Umbilical cord (tissue), 2 donors: Measurements from ENCODE around the gene TMEM132C. TPM values are rescaled to one million over a fixed set of nuclear protein-coding genes. Genes with fewer than 3 reads are reported as not detected.
"Not testable (repeated sequence)": the region's sequence is repeated elsewhere in the genome, so short reads cannot be mapped to it uniquely, and the experiment has no call there.

Experiments
- DNase-seq: peaks from one replicate; pipeline ENCODE4 v3.0.0-alpha.2; 2015; ENCODE audit warnings: low spot score
- total RNA-seq: library from RNA; depleted of rRNA; stranded (reverse); fragments of >200 nt; gene quantifications from one replicate; pipeline ENCODE4 v1.2.3, GENCODE V29; 2014; ENCODE audit warnings: low replicate concordance; ENCODE audit not compliant: insufficient read depth

The TMEM132C gene
- total RNA-seq, 1 donor from 2014 or later = 4.1 TPM

DNA sequence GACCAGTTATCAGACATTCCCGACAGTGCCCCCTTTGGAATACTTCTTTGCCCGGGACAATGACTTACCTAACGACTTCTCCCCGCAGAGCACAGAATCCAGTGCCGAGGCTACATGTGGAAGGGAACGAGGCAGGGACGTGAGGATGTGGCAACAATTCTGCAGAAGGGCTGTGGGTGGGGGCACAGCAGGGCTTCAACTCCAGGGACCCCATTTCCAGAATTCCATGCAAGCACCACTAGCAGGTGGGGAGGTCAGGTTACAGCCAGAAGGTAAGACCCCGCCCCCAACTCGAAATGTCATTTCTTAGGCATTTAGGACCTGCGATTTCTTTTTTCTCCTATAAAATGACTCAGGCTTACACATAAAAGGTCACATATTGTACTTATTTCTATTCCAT is 207.9 kb downstream of the TMEM132C start:
- DNase-seq = no peak

DNA sequence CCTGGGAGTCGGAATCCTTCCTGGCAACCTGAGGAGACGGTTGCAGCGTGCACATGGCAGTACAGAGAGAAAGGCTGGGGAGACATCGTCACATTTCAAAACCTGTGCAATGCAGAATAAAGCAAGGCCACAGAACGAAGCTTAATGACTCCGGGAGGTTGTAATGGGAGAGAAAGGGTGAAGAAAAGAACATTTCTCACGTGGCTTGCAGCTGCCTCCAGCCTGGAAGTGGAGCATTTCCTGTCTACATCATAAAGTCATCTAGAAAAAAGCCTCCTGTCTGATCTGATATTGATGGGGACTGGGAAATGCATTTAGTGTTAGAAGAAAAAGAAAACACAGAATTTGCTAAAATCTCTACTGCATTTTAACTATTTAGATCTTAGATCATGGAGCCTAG is 209.3 kb downstream of the TMEM132C start:
- no peak for DNase-seq

DNA sequence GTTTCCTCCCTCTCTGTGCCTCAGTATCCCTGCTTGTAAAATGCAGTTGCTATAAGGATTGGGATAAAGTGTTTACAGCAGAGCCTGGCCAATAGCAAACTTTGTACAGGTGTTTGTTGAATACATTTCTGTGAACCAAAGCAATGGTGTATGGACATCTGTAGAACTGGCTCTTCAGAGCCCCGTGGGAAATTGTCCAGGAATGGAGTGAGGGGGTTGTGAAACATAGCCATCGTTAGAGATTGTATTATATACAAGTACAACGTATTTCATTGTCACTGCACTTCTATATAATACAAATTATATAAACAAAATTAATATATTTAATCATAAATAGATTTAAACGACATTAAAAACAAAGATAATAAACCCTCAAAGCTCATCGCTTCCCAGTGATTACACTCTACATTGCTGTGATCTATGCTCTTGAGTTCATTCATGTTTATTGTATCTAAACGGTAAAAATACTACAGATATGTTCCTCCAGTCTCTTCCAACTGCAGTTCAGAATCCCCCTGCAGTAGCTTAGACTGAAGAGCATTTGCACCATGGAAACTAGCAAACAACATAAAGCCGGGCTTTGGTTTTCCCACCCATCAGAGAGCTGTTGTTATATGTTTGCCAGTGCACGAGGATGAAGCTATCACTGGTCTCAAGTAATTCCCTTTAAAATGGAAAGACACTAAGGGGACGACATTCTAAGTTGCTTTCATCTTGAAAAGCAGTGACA is 216.7 kb downstream of the TMEM132C start:
- peak; percentile 14 for DNase-seq

DNA sequence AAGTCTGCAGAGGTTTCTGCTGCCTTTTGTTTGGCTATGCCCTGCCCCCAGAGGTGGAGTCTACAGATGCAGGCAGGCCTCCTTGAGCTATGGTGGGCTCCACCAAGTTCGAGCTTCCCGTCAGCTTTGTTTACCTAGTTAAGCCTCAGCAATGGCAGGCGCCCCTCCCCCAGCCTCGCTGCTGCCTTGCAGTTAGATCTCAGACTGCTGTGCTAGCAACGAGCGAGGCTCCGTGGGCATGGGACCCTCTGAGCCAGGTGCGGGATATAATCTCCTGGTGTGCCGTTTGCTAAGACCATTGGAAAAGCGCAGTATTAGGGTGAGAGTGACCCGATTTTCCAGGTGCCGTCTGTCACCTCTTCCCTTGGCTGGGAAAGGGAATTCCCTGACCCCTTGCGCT is 230.4 kb downstream of the TMEM132C start:
- DNase-seq = not testable (repeated sequence)

DNA sequence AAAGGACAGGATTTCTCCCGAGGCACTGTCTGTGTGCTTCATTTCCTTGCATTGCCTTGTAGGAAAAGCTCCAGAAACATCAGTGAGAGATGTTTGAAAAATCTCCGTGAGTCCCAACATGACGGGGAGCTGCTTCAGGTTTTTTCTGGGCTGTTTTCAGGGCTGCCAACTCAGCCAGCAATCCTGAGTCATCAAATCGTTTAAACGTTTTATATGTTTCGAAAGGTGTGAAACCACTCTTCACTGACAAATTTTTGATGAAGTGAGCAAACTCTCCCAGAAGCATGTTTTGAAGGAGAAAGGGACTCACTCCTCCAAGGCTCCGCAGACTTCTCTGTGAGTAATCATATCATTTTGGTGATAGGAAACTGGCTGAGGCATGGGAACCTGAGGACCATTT is 240.5 kb downstream of the TMEM132C start:
- DNase-seq = no peak

DNA sequence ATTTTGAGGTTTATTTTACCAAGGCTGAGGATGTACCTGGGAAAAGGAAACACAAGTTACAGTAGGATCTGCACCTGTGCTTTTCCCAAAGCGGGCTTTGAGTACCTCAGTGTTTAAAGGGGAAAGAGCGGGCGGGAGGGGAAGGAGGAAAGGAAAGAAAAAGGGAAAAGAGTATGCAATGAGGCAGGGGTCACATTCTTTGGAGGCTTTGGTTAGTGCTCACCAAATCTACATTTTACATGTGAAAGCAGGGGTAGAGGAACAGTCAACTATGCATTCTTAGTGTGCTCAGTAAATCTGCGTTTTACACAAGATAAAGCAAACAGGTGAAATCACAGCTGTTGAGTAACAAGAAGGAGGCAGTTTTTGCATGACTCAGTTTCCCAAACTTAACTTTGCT is 242.2 kb downstream of the TMEM132C start:
- no peak for DNase-seq

DNA sequence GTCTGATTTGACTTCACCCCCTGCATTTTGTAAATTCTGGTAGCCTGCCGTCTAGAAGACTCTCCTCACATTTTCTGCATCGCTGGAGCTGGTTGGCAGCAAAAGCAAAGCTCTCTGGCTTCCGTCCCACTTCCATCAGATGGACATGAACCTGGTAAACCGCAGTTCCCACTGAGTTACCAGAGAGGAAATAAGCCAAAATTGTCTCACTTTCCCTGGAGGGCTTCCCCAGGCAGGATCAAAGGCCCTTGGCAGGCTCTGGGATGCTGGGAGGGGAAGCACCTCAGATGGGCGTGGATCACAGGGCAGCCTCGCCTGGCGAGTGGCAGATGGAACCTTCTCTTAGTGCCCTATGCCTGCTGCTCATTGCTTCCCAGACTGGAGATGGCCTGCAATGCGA is 243.5 kb downstream of the TMEM132C start:
- DNase-seq = no peak

DNA sequence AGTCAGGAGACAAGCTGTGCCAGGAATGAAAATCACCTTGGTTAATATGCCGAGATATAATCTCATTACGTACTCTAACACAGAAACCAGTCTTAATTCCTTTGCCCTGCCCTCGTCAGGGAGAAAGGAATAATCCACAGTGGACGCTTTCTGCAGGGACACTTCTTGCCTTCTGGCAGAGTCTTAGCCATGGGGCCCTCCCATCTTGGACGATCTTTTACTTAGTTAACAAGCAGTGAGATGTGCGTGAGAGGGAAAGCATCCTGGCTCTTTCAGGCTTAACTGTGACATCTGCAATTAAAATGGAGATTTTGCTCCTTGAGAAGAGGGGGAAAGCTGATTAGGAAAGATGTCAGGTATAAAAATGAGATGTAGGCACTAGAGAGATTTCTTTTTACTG is 246.4 kb downstream of the TMEM132C start:
- no peak for DNase-seq

DNA sequence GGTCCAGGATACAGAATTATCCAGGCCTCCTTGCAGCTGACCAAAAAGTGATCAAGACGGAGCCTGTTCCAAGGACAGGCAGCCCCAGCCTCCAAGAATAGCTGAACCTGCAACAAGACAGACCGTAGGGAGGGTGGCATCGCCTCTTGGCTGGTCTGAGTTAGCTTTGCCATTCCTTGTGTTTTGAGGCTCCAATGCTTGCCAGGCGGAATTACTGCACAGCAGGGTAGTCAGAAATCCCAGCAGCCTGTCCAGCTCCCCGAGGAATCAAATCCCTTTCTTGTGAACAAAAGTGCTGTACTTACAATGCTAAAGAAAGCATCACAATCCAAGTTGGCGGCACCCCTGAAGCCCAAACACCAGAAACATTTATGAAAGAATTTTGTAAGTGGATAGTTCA is 246.9 kb downstream of the TMEM132C start:
- DNase-seq = no peak

DNA sequence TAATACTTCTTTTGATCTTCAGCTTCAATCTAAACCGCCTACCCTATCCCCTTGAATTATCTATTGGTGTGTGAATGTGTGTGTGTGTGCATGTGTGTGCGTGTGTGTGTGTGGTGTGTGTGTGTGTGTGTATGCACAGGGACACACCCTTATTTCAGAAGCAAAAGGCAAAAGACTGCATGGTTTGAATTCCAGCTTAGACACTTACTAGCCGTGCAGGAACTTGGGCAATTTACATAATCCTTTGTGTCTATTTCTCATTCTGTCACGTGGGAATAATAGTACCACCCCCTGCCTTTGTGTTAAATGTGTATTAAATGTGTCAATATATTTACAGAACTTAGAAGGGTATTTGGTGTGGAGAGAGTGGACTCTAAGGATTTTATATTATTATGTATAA is 251.7 kb downstream of the TMEM132C start:
- no peak for DNase-seq

DNA sequence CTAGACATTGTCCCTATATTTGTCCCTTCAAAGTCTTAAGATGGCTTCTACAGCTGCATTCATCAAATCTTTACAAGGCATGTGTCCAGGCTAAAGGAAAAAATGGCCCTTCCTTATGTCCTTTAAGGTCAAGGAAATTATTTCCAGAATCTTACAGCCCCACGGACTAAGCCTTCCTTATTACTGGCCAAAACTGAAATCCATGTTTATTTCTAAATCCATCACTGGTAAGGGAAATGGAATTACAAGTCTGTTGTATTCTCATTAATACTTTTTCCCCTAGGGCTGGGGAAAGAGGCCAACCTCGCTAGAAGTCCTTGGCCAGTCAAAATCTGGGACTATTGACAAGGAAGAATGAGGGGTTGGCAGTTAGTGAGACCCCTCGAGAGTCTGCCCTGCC is 252.5 kb downstream of the TMEM132C start:
- no peak for DNase-seq

DNA sequence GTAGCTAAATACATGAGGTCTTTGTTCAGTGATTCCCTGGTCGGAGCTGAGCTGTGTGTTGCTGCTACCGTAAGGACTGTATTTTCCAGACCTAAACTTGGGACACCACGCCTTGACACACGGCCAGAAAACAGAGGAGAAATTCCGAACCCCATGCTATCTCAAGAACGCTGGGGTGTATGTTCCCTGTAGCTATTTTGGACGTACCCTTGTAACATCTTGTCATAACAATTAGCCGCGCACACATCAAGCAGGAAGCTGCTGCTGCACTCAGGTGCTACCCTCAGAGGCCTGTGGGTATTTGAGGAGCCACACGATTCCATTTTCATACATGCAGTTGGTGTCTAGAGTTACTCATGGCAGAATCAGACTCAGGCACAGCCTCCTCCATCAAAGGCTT is 255.0 kb downstream of the TMEM132C start:
- no peak for DNase-seq

DNA sequence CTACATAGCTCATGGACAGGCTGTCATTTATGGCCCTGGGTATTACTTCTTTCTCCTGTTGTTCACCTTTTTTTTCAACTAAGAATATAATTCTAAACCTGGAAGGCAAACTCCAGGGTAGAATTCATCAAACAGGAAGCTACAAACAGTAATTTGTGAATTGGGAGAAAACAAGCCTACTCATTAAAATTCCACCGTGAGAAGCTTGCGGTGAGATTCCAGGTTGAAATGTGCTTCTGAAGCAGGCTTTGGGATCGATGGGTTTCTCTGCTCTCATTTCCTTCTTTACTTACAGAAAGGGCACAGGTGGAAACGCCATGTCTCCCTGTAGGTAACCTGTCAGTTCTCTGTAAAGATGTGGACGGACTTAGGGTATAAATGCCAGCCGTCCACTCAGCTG is 257.5 kb downstream of the TMEM132C start:
- DNase-seq = no peak

DNA sequence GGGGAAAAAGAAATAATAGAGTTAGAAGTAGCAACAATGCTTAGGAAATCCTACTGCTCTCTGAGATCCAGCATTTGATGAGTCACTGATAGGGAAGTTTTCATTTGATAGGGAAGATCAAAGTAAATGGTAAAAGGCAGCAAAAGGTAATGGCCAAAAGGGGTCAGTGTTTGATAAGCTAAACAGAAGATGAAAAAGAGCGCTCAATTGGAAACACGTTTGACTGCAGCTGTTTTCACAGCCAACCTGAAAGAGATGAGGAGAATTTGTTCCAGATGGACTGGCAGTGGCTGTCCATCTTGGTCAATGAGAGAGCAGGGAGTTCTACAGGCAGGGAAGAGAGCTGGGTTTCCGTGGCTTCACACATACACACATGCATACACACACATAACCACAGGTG is 264.2 kb downstream of the TMEM132C start:
- DNase-seq = no peak

DNA sequence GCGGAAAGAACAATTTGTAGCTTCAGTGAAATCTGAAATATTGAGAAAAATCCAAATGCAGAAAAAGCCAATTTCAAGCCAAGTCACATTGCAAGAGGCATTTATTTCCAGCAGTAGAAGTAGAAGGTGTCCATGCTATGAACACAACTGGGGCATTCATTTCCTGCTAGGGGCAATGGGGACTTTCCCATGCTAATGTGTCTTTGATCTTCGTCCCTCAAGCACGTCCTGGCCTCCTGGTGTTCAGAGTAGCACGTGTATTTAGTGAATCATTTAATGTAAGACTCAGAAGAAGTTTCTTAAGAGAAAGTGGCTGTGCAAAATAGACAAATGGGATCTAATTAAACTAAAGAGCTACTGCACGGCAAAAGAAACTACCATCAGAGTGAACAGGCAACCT is 267.9 kb downstream of the TMEM132C start:
- DNase-seq = no peak

DNA sequence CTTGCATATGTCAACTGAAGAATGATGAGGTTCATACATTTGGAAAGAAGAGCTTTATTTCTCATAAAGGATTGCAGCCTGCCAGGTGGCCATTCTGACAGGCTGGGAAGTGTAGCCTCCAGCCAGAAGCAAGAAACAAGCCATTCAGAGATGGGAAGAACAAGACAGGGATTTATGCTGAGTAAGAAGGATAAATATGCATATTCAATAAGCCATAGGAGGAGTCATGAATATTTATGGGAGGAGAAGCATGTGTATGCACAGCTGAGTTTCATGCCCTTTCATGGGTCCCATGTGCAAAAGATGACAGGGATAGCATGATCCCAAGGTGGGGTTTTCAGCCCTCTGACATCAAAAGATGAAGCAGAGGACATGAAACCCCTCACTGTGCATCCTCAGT is 269.8 kb downstream of the TMEM132C start:
- DNase-seq = no peak

DNA sequence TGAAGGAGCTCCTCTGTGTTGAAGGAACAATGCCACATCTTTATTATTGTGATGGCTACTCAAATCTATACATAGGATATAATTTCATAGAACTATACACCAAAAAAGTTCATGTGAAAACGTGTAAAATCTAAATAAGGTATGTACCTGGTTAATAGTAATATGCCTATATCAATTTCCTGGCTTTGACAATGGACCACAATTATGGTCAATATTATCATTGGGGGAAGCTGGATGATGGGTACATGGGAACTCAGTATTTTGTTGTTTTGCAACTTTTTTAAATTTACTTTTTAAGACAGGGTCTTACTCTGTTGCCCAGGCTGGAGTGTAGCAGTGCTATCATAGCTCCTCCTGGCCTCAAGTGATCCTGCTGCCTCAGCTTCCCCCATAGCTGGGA is 270.7 kb downstream of the TMEM132C start:
- no peak for DNase-seq

DNA sequence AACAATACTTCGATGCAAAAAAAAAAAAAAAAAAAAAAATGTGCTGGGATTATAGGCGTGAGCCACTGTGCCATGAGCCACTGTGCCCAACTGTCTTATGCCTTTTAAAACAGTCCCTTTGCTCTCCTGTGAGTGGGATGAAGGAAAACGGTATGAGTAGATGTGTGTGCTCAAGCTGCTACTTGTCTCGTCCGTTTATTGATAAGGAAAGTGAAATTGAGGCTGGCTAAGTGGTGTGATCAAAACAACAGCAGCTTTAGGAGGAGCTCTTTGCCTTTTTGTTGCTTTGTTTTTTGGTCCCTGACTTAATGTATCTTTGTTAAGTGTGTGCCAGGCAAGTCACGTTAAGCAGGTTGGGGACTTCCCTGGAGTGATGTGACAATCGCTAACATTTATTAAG is 275.9 kb downstream of the TMEM132C start:
- no peak for DNase-seq

DNA sequence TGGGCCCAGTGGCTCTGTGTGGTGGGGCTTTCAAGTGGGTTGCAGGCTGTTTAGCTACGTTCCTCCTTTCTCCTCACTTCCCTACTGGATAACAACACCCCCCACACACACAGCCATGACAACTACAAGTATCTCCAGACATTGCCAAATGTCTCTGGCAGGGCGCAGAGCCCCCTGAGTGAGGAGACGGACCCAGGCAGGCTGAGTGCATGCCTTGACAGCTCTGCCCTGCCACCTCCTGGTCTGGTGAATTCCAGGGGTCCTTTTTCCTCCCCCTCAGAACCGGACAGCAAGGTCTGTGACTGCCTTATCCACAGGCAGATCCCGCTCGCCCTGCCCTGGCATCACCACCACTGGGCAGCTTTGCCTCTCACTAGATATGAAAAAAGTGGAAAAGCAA is 276.5 kb downstream of the TMEM132C start:
- DNase-seq = no peak

DNA sequence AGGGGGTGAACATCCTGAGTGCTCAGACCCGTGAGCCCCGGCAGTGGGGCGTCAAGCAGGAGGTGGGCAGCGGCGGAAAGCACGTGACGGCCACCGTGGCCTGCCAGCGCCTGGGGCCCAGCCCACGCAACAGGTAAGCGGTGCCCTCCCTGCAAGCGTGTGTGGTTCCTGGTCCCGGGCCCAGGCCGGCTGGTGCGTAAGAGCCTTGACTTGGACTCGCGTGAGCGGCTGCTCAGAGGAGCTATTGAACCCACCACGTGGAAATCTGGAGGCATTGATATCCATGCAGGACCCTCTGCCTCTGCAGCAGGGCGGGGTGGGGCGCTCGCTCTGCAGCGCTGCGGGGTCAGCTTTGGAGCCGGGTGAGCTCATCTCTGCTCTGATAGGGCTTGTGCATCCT is 277.0 kb downstream of the TMEM132C start:
- no peak for DNase-seq

DNA sequence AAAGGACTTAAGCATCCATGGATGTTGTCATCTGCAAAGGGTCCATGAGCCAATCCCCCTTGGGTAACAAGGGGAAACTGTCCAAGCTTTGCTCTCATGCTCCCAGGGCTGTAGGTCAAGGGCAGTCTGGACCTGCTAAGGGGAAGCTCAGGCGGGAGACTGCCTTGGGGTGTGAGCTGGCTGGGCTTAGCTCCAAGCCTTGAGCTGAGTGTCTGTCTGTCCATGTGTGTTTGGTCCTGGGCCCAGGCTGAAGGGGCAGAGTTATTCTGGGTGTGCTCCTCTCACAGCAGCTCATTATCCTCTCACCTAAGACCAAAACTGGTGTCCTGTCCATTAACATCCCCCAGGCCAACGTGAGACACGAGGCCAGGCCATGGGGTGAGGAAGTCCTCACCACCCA is 282.0 kb downstream of the TMEM132C start:
- peak; percentile 56 for DNase-seq

DNA sequence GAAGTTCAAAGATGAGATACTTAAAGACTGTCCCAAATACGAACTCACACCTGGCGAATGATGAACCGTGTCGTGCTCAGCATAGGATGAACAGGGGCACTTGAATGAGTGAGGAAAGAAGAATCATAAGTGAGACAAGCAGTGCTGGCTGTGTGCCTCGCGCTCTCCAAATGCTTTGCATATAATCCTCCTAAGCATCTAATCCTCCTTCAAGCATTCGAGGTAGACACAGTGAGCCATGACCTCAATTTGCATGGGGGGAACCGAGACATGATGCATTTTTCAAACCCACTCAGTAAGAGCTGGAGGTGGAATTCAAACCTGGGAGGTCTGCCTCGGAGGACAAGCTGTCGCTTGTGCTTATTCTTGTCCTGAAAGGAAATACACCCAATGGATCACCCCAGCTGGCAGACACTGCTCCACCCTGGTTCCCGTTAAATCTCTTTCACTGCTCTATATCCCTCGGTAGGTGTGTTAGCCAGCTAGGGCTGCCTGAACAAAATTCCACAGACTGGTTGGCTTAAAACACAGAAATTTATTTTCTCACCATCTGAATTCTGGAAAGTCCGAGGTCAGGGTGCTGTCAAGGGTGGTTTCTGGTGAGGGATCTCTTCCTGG is 282.7 kb downstream of the TMEM132C start:
- peak; percentile 54 for DNase-seq

DNA sequence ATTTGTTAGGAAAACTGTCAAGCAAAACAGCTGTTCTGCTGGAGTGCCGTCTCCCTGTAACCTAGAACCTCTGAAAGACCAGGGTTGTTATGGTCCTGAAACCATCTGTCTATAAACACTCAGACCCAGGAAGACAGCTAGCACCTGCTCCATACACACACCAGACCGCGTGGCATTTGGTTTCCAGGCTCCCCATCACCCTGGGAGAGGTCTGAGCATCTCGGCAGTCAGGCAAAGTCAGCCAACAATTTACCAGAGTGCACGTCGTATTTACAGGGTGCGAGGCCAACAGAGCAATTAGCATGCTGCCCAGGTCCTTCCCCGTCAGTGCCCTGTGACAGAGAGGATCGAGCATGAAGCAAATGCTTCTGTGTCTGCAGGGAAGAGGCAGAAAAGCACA is 284.3 kb downstream of the TMEM132C start:
- DNase-seq = no peak
